HepG2 (cell line): ENCODE data around the gene SSBP2.

Experiments
- ZBTB43 ChIP-seq: sonication (generic); formaldehyde crosslinking; conservative IDR thresholded peaks from 2 replicates; pipeline ENCODE4 v1.4.0; 2020; ENCODE audit warnings: missing genetic modification reagents
- ZFP37 ChIP-seq: sonication (generic); formaldehyde crosslinking; IDR thresholded peaks from 2 replicates; pipeline ENCODE4 v1.4.0; 2020; ENCODE audit warnings: missing genetic modification reagents, borderline replicate concordance

GRCh38 chr5:81778642-81779041 lies 27.7 kb upstream of the SSBP2 start:
- TF ChIP-seq ZBTB43 (CRISPR knock-in tag) (no peak), ZFP37 (CRISPR knock-in tag) (no peak)
